ENCODE measurements around the gene CES4A.

Gene CES4A

GRCh38 chr16:67027046-67027445 lies 38.7 kb downstream of the CES4A start:
- no peak overlapping the region for H3K4me3 ChIP-seq (ENCODE audit: control insufficient read depth, low read depth, low read length)
- TF ChIP-seq CTCF (conservative IDR thresholded peaks at IDR 0.05; ENCODE audit: control insufficient read depth, insufficient read depth, low read depth, low read length): no peak
- DNase-seq (ENCODE audit: low read depth): no peak

- peak overlapping the region; percentile 62 for H3K4me3 ChIP-seq (ENCODE audit: control insufficient read depth, low read depth, low read length)
- DNase-seq (ENCODE audit: low read depth): no peak
- no peak for TF ChIP-seq CTCF (conservative IDR thresholded peaks at IDR 0.05; ENCODE audit: control insufficient read depth, insufficient read depth, low read depth, low read length)
Measured at GRCh38 chr16:67028167-67028695, 39.8 kb downstream of the CES4A start.

- peak within 1 kb of the TSS; percentile 75 for H3K4me3 ChIP-seq (ENCODE audit: control insufficient read depth, low read depth, low read length)
- DNase-seq (ENCODE audit: low read depth): peak; percentile 88
- TF ChIP-seq CTCF (conservative IDR thresholded peaks at IDR 0.05; ENCODE audit: control insufficient read depth, insufficient read depth, low read depth, low read length): no peak
Measured at GRCh38 chr16:67028696-67029253, 40.4 kb downstream of the CES4A start, which contains the start of gene CBFB. CBFB (plus strand) TSS chr16:67029149; CDS start chr16:67029408, 259 bp downstream.

GRCh38 chr16:67029254-67030096 lies 41.1 kb downstream of the CES4A start:
- peak; percentile 48 for DNase-seq (ENCODE audit: low read depth)
- peak overlapping the region; percentile 75 for H3K4me3 ChIP-seq (ENCODE audit: control insufficient read depth, low read depth, low read length)
- TF ChIP-seq CTCF (conservative IDR thresholded peaks at IDR 0.05; ENCODE audit: control insufficient read depth, insufficient read depth, low read depth, low read length): no peak

GRCh38 chr16:67030221-67030962 lies 42.0 kb downstream of the CES4A start:
- DNase-seq (ENCODE audit: low read depth): no peak
- H3K4me3 ChIP-seq (ENCODE audit: control insufficient read depth, low read depth, low read length): peak overlapping the region; percentile 75
- no peak for TF ChIP-seq CTCF (conservative IDR thresholded peaks at IDR 0.05; ENCODE audit: control insufficient read depth, insufficient read depth, low read depth, low read length)

GRCh38 chr16:67034487-67034886 lies 46.1 kb downstream of the CES4A start:
- DNase-seq (ENCODE audit: low read depth): peak; percentile 70
- no peak overlapping the region for H3K4me3 ChIP-seq (ENCODE audit: control insufficient read depth, low read depth, low read length)
- TF ChIP-seq CTCF (conservative IDR thresholded peaks at IDR 0.05; ENCODE audit: control insufficient read depth, insufficient read depth, low read depth, low read length): no peak
